SKM-1 (cell line): ENCODE data around the gene CCDC63.
"Not testable (repeated sequence)": the region's sequence is repeated elsewhere in the genome, so short reads cannot be mapped to it uniquely, and the experiment has no call there.

Experiments
- DNase-seq: peaks from one replicate; lab custom pipeline; 2025; ENCODE audit not compliant: unreplicated experiment; lab: John Stamatoyannopoulos, UW

Gene CCDC63

GRCh38 chr12:110948041-110948440 is 101.3 kb downstream of the CCDC63 start:
- DNase-seq: no peak

GRCh38 chr12:110950466-110950865 is 103.7 kb downstream of the CCDC63 start:
- DNase-seq: not testable (repeated sequence)

GRCh38 chr12:110950867-110951266 is 104.1 kb downstream of the CCDC63 start:
- DNase-seq: not testable (repeated sequence)
